Immature natural killer cell (primary cell): ENCODE data around the gene GTF2I. TPM values are rescaled to one million over a fixed set of nuclear protein-coding genes. Genes with fewer than 3 reads are reported as not detected.
"Not testable (repeated sequence)": the region's sequence is repeated elsewhere in the genome, so short reads cannot be mapped to it uniquely, and the experiment has no call there.

Experiments used
- DNase-seq, 3 donors: peaks; one replicate each; pipeline ENCODE4 v3.0.0; 2022; ENCODE audit warnings: mixed read lengths in 1 of 3
- H3K27ac Mint-ChIP-seq, 6 donors: one replicate each; pipeline ENCODE4 v1.8.0; 2020; ENCODE audit warnings: mixed read lengths in 6 of 6, mild to moderate bottlenecking in 5 of 6, inconsistent platforms in 4 of 6, moderate library complexity in 3 of 6
- H3K27me3 Mint-ChIP-seq, 3 donors: one replicate each; pipeline ENCODE4 v1.8.0; 2020 to 2021; ENCODE audit warnings: low read depth in 3 of 3, mild to moderate bottlenecking in 3 of 3, mixed read lengths in 3 of 3, moderate library complexity in 3 of 3, inconsistent platforms in 1 of 3
- H3K36me3 Mint-ChIP-seq, 3 donors: one replicate each; pipeline ENCODE4 v1.8.0; 2020; ENCODE audit warnings: mixed read lengths in 3 of 3, inconsistent platforms in 2 of 3, mild to moderate bottlenecking in 2 of 3
- H3K4me1 Mint-ChIP-seq, 2 donors: one replicate each; pipeline ENCODE4 v1.8.0; 2020; ENCODE audit warnings: inconsistent platforms in 2 of 2, mild to moderate bottlenecking in 2 of 2, mixed read lengths in 2 of 2, moderate library complexity in 1 of 2
- H3K4me3 Mint-ChIP-seq, 5 donors: one replicate each; pipeline ENCODE4 v1.8.0; 2020; ENCODE audit warnings: mild to moderate bottlenecking in 5 of 5, mixed read lengths in 5 of 5, inconsistent platforms in 3 of 5, moderate library complexity in 3 of 5
- H3K9me3 Mint-ChIP-seq, 6 donors: one replicate each; pipeline ENCODE4 v1.8.0; 2020; ENCODE audit warnings: mild to moderate bottlenecking in 6 of 6, mixed read lengths in 6 of 6, inconsistent platforms in 4 of 6, moderate library complexity in 3 of 6
- polyA plus RNA-seq, 3 donors: library from polyadenylated mRNA; unstranded; fragments of 300-500 nt; fragmentation: Illumina TruSeq; gene quantifications; one replicate each; pipeline ENCODE4 v1.2.3, GENCODE V29; 2021

The GTF2I gene
- polyA plus RNA-seq, 3 donors from 2014 or later = 37.2 to 82.0 (median 45.6) TPM

- H3K27me3 Mint-ChIP-seq, H3K9me3 Mint-ChIP-seq, DNase-seq, H3K36me3 Mint-ChIP-seq, H3K4me1 Mint-ChIP-seq, H3K4me3 Mint-ChIP-seq, H3K27ac Mint-ChIP-seq: not testable (repeated sequence)
These were observed 140.5 kb downstream of the GTF2I start for GRCh38 chr7:74797848-74798622.

GRCh38 chr7:74798644-74799043, 141.1 kb downstream of the GTF2I start:
- H3K4me3 Mint-ChIP-seq, H3K9me3 Mint-ChIP-seq, H3K27me3 Mint-ChIP-seq, H3K36me3 Mint-ChIP-seq, H3K4me1 Mint-ChIP-seq, H3K27ac Mint-ChIP-seq, DNase-seq: not testable (repeated sequence)

Other genes starting within 250 kb of the GTF2I start
- not detected for gene GTF2IRD1, start 203.8 kb upstream of the GTF2I start, polyA plus RNA-seq
- gene NCF1, start 116.3 kb downstream of the GTF2I start, polyA plus RNA-seq = 1 to 10 TPM; 2.3 to 3.5 (median 2.8) TPM
- 10 to 100 TPM in 2 of 3 donors, 1 to 10 TPM in 1; 7.8 to 12.2 (median 11.2) TPM for gene GTF2IRD2, start 193.9 kb downstream of the GTF2I start, polyA plus RNA-seq